B cell (primary cell): ENCODE results near the gene COG7. TPM values are rescaled to one million over a fixed set of nuclear protein-coding genes. Genes with fewer than 3 reads are reported as not detected.

Source experiments
- ATAC-seq: fragments of 200-7000 bp; cut with Tn5 transposase; one replicate; pipeline ENCODE4 v1.10.0; 2021; ENCODE audit warnings: low read depth, mild to moderate bottlenecking, moderate number of reproducible peaks, moderate library complexity
- CTCF ChIA-PET: fragments of 350-600 bp; sonication (Branson Sonifier 250); formaldehyde crosslinking; loops from one replicate; lab custom pipeline; 2021; ENCODE audit warnings: antibody characterized with exemption, inconsistent platforms; lab: Charles Lee
- POLR2A ChIA-PET: fragments of 350-600 bp; sonication (Branson Sonifier 250); formaldehyde crosslinking; loops from one replicate; lab custom pipeline; 2021; ENCODE audit warnings: antibody characterized with exemption; lab: Charles Lee
- DNase-seq: peaks from one replicate; pipeline ENCODE4 v3.0.0; 2013
- H2AFZ ChIP-seq: 2 replicates; pipeline ENCODE4 v1.6.1; 2012; ENCODE audit warnings: mild to moderate bottlenecking, low read depth, low read length; ENCODE audit not compliant: insufficient read depth, poor library complexity, severe bottlenecking
- H3K27ac ChIP-seq, 2 donors: 1 replicate in 1 of 2; 2 replicates in 1 of 2; pipeline ENCODE4 v1.5.1; 2012 to 2013; ENCODE audit warnings: low read length in 2 of 2, mild to moderate bottlenecking in 2 of 2, moderate library complexity in 1 of 2
- H3K27me3 ChIP-seq, 4 experiments: fragments of 200-600 bp in 1 of 4; sonication (generic) in 1 of 4; replicated peaks in 1 of 4; 1 replicate in 2 of 4; 2 replicates in 2 of 4; pipeline versions ENCODE4 v1.6.1 to v1.7.0; 2013 to 2016; ENCODE audit warnings: low read length in 3 of 4, mild to moderate bottlenecking in 2 of 4, mixed read lengths in 1 of 4, moderate library complexity in 1 of 4; ENCODE audit not compliant: insufficient read depth in 4 of 4, control insufficient read depth in 3 of 4; ENCODE audit errors: control extremely low read depth in 1 of 4
- H3K36me3 ChIP-seq, 2 experiments: replicated peaks in 1 of 2; 1 replicate in 1 of 2; 2 replicates in 1 of 2; pipeline versions ENCODE4 v1.6.1 to v1.7.1; 2013; ENCODE audit warnings: low read length in 1 of 2; ENCODE audit not compliant: insufficient read depth in 2 of 2, control insufficient read depth in 1 of 2; ENCODE audit errors: control extremely low read depth in 1 of 2, extremely low read depth in 1 of 2
- H3K4me1 ChIP-seq, 2 donors: fragments of 200-600 bp in 1 of 2; sonication (generic) in 1 of 2; 1 replicate in 1 of 2; 2 replicates in 1 of 2; pipeline versions ENCODE4 v1.5.1 to v1.6.1; 2013 to 2017; ENCODE audit warnings: low read length in 2 of 2; ENCODE audit not compliant: control insufficient read depth in 2 of 2, insufficient read depth in 2 of 2
- H3K4me2 ChIP-seq: replicated peaks from 2 replicates; pipeline ENCODE3; 2012; ENCODE audit warnings: mild to moderate bottlenecking, low read depth, low read length; ENCODE audit not compliant: poor library complexity, severe bottlenecking
- H3K4me3 ChIP-seq, 5 experiments: fragments of 200-600 bp in 1 of 5; sonication (generic) in 1 of 5; 1 replicate in 3 of 5; 2 replicates in 2 of 5; pipeline versions ENCODE4 v1.5.1 to v1.7.0; 2011 to 2016; ENCODE audit warnings: low read length in 4 of 5, mild to moderate bottlenecking in 4 of 5, low read depth in 2 of 5, control low read depth in 1 of 5, moderate library complexity in 1 of 5; ENCODE audit not compliant: insufficient read depth in 1 of 5; ENCODE audit errors: control extremely low read depth in 1 of 5, extremely low read depth in 1 of 5
- H3K79me2 ChIP-seq: fragments of 200-600 bp; sonication (generic); one replicate; pipeline ENCODE4 v1.6.0; 2016; ENCODE audit warnings: low read length; ENCODE audit not compliant: control insufficient read depth, insufficient read depth
- H3K9ac ChIP-seq: fragments of 200-600 bp; sonication (generic); 2 replicates; pipeline ENCODE4 v1.6.1; 2017; ENCODE audit warnings: mild to moderate bottlenecking, low read length, moderate library complexity
- H3K9me3 ChIP-seq, 3 donors: one replicate each; pipeline versions ENCODE4 v1.6.1 to v1.7.1; 2013; ENCODE audit warnings: low read length in 2 of 3; ENCODE audit not compliant: control insufficient read depth in 2 of 3, insufficient read depth in 1 of 3; ENCODE audit errors: control extremely low read depth in 1 of 3
- H4K20me1 ChIP-seq: 2 replicates; pipeline ENCODE4 v1.6.0; 2012; ENCODE audit warnings: mild to moderate bottlenecking, low read length; ENCODE audit not compliant: insufficient read depth, control insufficient read depth, poor library complexity, severe bottlenecking
- H3K27ac Mint-ChIP-seq: one replicate; pipeline ENCODE4 v1.8.0; 2021; ENCODE audit warnings: mixed read lengths
- H3K27me3 Mint-ChIP-seq: one replicate; pipeline ENCODE4 v1.8.0; 2021; ENCODE audit warnings: mixed read lengths
- H3K4me1 Mint-ChIP-seq: one replicate; pipeline ENCODE4 v1.8.0; 2021; ENCODE audit warnings: mixed read lengths
- H3K4me3 Mint-ChIP-seq: one replicate; pipeline ENCODE4 v1.8.0; 2021; ENCODE audit warnings: mixed read lengths
- H3K9me3 Mint-ChIP-seq: one replicate; pipeline ENCODE4 v1.8.0; 2022; ENCODE audit warnings: mixed read lengths; ENCODE audit not compliant: insufficient read depth
- EZH2 ChIP-seq: IDR thresholded peaks from 2 replicates; pipeline ENCODE4 v1.6.1; 2012; ENCODE audit warnings: borderline replicate concordance, low read depth, mild to moderate bottlenecking, moderate library complexity, low read length; ENCODE audit not compliant: insufficient read depth, poor library complexity, severe bottlenecking
- WGBS: methylation state at CpG from one replicate; pipeline ENCODE4 v1.1.5; 2013; ENCODE audit warnings: missing lambda C conversion rate; ENCODE audit not compliant: insufficient coverage; 5-methylcytosine and 5-hydroxymethylcytosine counted together
- intact Hi-C: fragments of 100-400 bp; cut with micrococcal nuclease; formaldehyde crosslinking; loops from one replicate; pipeline ENCODE4 v1.10.0; 2022
- polyA plus RNA-seq: library from polyadenylated mRNA; depleted of rRNA; stranded (reverse); fragments of >200 nt; gene quantifications from 2 replicates; pipeline ENCODE4 v1.2.3, GENCODE V29; 2012
- total RNA-seq, 2 donors: library from RNA; stranded (reverse); fragments of 120-200 nt in 1 of 2; gene quantifications; 1 replicate in 1 of 2; 2 replicates in 1 of 2; pipeline versions ENCODE4 v1.2.3 to v1.2.4, GENCODE V29; 2013 to 2022
- TF ChIP-seq, protein P1 (sequence below): fragments of 200-600 bp; IDR thresholded peaks from one replicate; pipeline ENCODE4 v1.8.0; 2022; ENCODE audit warnings: antibody characterized with exemption, mild to moderate bottlenecking

The COG7 gene
- total and polyA plus RNA-seq, 2 donors (not counting 1 experiment from before 2014, with no cell fraction given): 21.3 to 37.8 TPM

DNA sequence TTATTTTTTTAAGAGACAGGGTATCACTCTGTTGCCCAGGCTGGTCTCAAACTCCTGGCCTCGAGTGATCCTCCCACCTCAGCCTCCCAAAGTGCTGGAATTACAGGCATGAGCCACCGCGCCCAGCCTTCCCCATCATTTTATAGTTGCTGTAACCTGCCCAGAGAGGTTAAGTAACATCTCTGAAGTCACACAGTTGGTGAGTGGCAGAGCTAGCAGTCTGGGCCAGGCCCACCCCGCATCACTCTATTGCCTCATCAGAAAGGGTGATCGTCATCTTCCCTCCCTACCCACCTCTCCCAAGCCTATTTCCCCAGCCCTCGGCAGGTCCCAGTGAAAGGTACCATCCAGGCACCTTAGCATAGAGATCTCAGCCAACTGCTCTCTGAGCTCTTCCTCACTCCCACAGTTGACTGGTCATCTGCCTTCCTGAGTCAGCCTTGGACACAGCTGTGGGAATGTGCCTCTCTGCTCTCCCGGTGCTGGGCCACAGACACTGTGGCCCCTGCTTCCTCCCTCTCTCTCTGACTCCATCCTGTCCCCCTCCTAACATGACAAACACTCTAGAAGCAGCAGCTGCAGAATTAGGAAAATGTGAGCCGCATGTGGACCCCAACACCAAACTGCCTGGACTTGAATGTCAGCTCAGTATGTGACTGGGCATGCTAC, 93.8 kb downstream of the COG7 start:
- no peak for ATAC-seq
- peaks cover 3% of the 10 kb centered on the region for H3K27me3 Mint-ChIP-seq
- 63% methylated on average over 7 of the region's 8 CpGs for WGBS
- ChIA-PET POLR2A (no interaction called here), CTCF (no interaction called here)
- no peak overlapping the region for H3K27ac Mint-ChIP-seq
- TF ChIP-seq EZH2: no peak
- TF ChIP-seq, protein P1, sequence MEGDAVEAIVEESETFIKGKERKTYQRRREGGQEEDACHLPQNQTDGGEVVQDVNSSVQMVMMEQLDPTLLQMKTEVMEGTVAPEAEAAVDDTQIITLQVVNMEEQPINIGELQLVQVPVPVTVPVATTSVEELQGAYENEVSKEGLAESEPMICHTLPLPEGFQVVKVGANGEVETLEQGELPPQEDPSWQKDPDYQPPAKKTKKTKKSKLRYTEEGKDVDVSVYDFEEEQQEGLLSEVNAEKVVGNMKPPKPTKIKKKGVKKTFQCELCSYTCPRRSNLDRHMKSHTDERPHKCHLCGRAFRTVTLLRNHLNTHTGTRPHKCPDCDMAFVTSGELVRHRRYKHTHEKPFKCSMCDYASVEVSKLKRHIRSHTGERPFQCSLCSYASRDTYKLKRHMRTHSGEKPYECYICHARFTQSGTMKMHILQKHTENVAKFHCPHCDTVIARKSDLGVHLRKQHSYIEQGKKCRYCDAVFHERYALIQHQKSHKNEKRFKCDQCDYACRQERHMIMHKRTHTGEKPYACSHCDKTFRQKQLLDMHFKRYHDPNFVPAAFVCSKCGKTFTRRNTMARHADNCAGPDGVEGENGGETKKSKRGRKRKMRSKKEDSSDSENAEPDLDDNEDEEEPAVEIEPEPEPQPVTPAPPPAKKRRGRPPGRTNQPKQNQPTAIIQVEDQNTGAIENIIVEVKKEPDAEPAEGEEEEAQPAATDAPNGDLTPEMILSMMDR: no peak
- H3K4me1 ChIP-seq: no peaks in the 10 kb centered on the region
- H3K9me3 ChIP-seq: no peaks in the 10 kb centered on the region
- H3K27me3 ChIP-seq: peaks cover 0 to 4% (median 0%) of the 10 kb centered on the region in 4 experiments
- H3K9me3 Mint-ChIP-seq: no peaks in the 10 kb centered on the region
- H3K4me3 Mint-ChIP-seq: no peak overlapping the region
- H3K4me3 ChIP-seq: no peak overlapping the region
- no peaks in the 10 kb centered on the region for H3K36me3 ChIP-seq
- no peak overlapping the region for H3K9ac ChIP-seq
- intact Hi-C loops: no loop called here
- DNase-seq: no peak
- no peaks in the 10 kb centered on the region for H3K79me2 ChIP-seq
- H3K4me1 Mint-ChIP-seq: no peaks in the 10 kb centered on the region
- no peak overlapping the region for H3K27ac ChIP-seq
- H4K20me1 ChIP-seq: no peaks in the 10 kb centered on the region
- no peak overlapping the region for H2AFZ ChIP-seq
- H3K4me2 ChIP-seq: no peak overlapping the region

DNA sequence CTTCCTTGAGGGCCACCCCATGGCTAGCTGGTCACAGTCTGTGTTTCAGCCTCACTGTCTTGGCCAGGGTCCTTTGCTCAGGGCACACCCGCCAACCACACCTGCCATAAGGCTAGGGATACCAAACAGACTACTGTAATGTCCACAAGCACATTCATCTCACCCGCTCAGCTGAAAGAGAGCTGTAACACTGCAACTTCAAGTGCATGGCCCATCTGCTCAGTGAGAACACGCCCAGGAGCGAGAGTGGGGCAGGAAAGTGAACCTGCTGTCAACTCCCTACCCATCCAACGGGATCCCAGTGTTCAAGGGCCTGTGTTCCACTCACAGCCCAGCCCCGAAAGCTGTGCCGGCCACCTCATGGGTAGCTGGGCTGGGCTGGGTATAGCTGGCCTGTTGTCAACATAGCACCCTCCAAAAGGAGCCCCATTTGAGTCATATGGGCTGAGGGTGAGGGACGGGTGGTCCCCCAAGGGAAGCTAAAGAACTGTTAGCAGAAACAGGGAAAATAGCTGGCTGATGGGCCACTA, 95.2 kb downstream of the COG7 start:
- Histone ChIP-seq H4K20me1 (no peaks in the 10 kb centered on the region), H3K27me3 (peaks cover 0 to 4% (median 0%) of the 10 kb centered on the region in 4 experiments), H3K27ac (no peak overlapping the region), H3K9me3 (no peaks in the 10 kb centered on the region), H3K9ac (no peak overlapping the region), H3K4me1 (no peaks in the 10 kb centered on the region), H3K4me2 (no peak overlapping the region), H3K36me3 (no peaks in the 10 kb centered on the region), H2AFZ (no peak overlapping the region), H3K79me2 (no peaks in the 10 kb centered on the region), H3K4me3 (no peak overlapping the region)
- 89% methylated on average over 4 of the region's 8 CpGs for WGBS
- DNase-seq (no peak), ATAC-seq (no peak)
- intact Hi-C loops: no loop called here
- POLR2A ChIA-PET: no interaction called here
- TF ChIP-seq, protein P1: no peak
- no peak for TF ChIP-seq EZH2
- CTCF ChIA-PET: no interaction called here
- H3K9me3 Mint-ChIP-seq: no peaks in the 10 kb centered on the region
- H3K4me3 Mint-ChIP-seq: no peak overlapping the region
- peaks cover 6% of the 10 kb centered on the region for H3K27me3 Mint-ChIP-seq
- H3K4me1 Mint-ChIP-seq: no peaks in the 10 kb centered on the region
- no peak overlapping the region for H3K27ac Mint-ChIP-seq
